GM23338 (cell line): ENCODE data around the gene TMEM163. TPM values are rescaled to one million over a fixed set of nuclear protein-coding genes. Genes with fewer than 3 reads are reported as not detected.

Experiments used
- ATAC-seq: fragments of 200-7000 bp; cut with Tn5 transposase; 3 replicates; pipeline ENCODE4 v1.9.1; 2020
- DNase-seq: peaks from one replicate; pipeline ENCODE4 v3.0.0-alpha.2; 2015; ENCODE audit warnings: low spot score
- H2AFZ ChIP-seq: fragments of 200-600 bp; sonication (generic); 2 replicates; pipeline ENCODE4 v1.8.0; 2016; ENCODE audit warnings: antibody characterized with exemption, mild to moderate bottlenecking, moderate library complexity
- H3F3A ChIP-seq: fragments of 200-600 bp; sonication (generic); replicated peaks from 2 replicates; pipeline ENCODE4 v1.8.0; 2017; ENCODE audit warnings: antibody characterized with exemption, mixed run types, low read depth
- H3K27ac ChIP-seq: fragments of 200-600 bp; sonication (generic); 2 replicates; pipeline ENCODE4 v1.6.1; 2016; ENCODE audit warnings: low read depth
- H3K27me3 ChIP-seq: fragments of 200-600 bp; sonication (generic); 2 replicates; pipeline ENCODE4 v1.8.0; 2016; ENCODE audit warnings: mild to moderate bottlenecking, mixed run types, moderate library complexity; ENCODE audit not compliant: insufficient read depth
- H3K36me3 ChIP-seq: fragments of 200-600 bp; sonication (generic); 2 replicates; pipeline ENCODE4 v1.8.0; 2016; ENCODE audit warnings: mild to moderate bottlenecking; ENCODE audit not compliant: insufficient read depth
- H3K4me1 ChIP-seq: fragments of 200-600 bp; sonication (generic); 2 replicates; pipeline ENCODE4 v1.8.0; 2016; ENCODE audit warnings: mild to moderate bottlenecking, moderate library complexity; ENCODE audit not compliant: insufficient read depth
- H3K4me2 ChIP-seq: fragments of 200-600 bp; sonication (generic); 2 replicates; pipeline ENCODE4 v1.7.1; 2017; ENCODE audit warnings: mixed run types
- H3K4me3 ChIP-seq: fragments of 200-600 bp; sonication (generic); 2 replicates; pipeline ENCODE4 v1.6.1; 2016; ENCODE audit warnings: mixed run types
- H3K79me2 ChIP-seq: fragments of 200-600 bp; sonication (generic); replicated peaks from 2 replicates; pipeline ENCODE4 v1.8.0; 2017; ENCODE audit warnings: mild to moderate bottlenecking; ENCODE audit not compliant: insufficient read depth
- H3K9me2 ChIP-seq: fragments of 200-600 bp; sonication (generic); 2 replicates; pipeline ENCODE4 v1.8.0; 2017; ENCODE audit not compliant: insufficient read depth
- H4K20me1 ChIP-seq: fragments of 200-600 bp; sonication (generic); replicated peaks from 2 replicates; pipeline ENCODE4 v1.8.0; 2017; ENCODE audit warnings: mild to moderate bottlenecking; ENCODE audit not compliant: insufficient read depth
- H3K27ac Mint-ChIP-seq: 2 replicates; pipeline ENCODE4 v1.8.0; 2020; ENCODE audit warnings: inconsistent platforms, mild to moderate bottlenecking, moderate library complexity, mixed read lengths
- H3K27me3 Mint-ChIP-seq: 3 replicates; pipeline ENCODE4 v1.8.0; 2022; ENCODE audit warnings: low read depth, mild to moderate bottlenecking, moderate library complexity, mixed read lengths, inconsistent platforms; ENCODE audit not compliant: insufficient read depth, poor library complexity
- H3K36me3 Mint-ChIP-seq: 3 replicates; pipeline ENCODE4 v1.8.0; 2021; ENCODE audit warnings: low read depth, mild to moderate bottlenecking, inconsistent platforms, moderate library complexity, mixed read lengths
- H3K4me1 Mint-ChIP-seq: 3 replicates; pipeline ENCODE4 v1.8.0; 2020; ENCODE audit warnings: mild to moderate bottlenecking, inconsistent platforms, mixed read lengths
- H3K4me3 Mint-ChIP-seq: 3 replicates; pipeline ENCODE4 v1.8.0; 2021; ENCODE audit warnings: moderate library complexity, mild to moderate bottlenecking, inconsistent platforms, mixed read lengths
- H3K9me3 Mint-ChIP-seq: 3 replicates; pipeline ENCODE4 v1.8.0; 2020; ENCODE audit warnings: moderate library complexity, mild to moderate bottlenecking, inconsistent platforms, mixed read lengths
- CREB1 ChIP-seq: fragments of 250-450 bp; sonication (Bioruptor Pico); IDR thresholded peaks from 2 replicates; pipeline ENCODE4 v1.5.0; 2020; ENCODE audit warnings: low read depth, mild to moderate bottlenecking, moderate library complexity
- STAT1 ChIP-seq: IDR thresholded peaks from one replicate; pipeline ENCODE4 v1.6.1; 2016; ENCODE audit warnings: antibody characterized with exemption; ENCODE audit not compliant: unreplicated experiment
- ZNF114 ChIP-seq: fragments of 250-450 bp; sonication (Bioruptor Pico); IDR thresholded peaks from 2 replicates; pipeline ENCODE4 v1.5.0; 2020; ENCODE audit warnings: mild to moderate bottlenecking, moderate library complexity
- ZNF331 ChIP-seq: fragments of 250-450 bp; sonication (Bioruptor Pico); IDR thresholded peaks from 2 replicates; pipeline ENCODE4 v1.5.0; 2020; ENCODE audit warnings: low read depth, mild to moderate bottlenecking, moderate library complexity
- polyA plus RNA-seq: library from polyadenylated mRNA; unstranded; fragments of >200 nt; fragmentation: Nextera tagmentation; extraction: Ambion mirVana; gene quantifications from 2 replicates; pipeline ENCODE4 v1.2.1, GENCODE V29; 2016
- total RNA-seq: library from RNA; depleted of rRNA; stranded (reverse); fragments of >200 nt; shearing (Covaris generic); gene quantifications from 2 replicates; pipeline ENCODE4 v1.2.3, GENCODE V29; 2014
- TF ChIP-seq, protein P1 (sequence below): IDR thresholded peaks from 2 replicates; pipeline ENCODE4 v1.6.1; 2016; ENCODE audit warnings: antibody characterized with exemption
- TF ChIP-seq, protein P2 (sequence below): IDR thresholded peaks from one replicate; pipeline ENCODE4 v1.6.1; 2018; ENCODE audit warnings: antibody characterized with exemption; ENCODE audit not compliant: unreplicated experiment

TMEM163 gene
- total and polyA plus RNA-seq, 2 experiments from 2014 or later, result 1.1 to 1.8 TPM

DNA sequence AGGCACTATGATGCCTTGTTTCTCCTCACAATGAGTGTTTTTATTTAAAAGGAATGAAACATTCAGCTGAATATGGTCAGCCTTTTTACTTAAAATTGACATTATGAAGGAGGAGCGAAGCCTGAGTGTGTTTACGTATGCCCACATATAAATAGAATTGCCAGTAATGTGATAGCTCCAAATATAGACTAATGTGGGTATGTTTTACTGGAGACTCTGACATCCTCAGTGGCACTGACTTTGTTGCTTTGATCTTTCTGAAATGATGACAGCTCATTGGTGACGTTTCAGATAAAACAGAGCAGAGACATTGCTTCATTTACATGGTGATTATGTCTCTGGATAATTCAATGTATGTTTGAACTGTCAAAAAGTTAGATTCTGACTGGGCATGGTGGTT is 297.9 kb downstream of the TMEM163 start:
- Histone ChIP-seq H3F3A (no peaks in the 10 kb centered on the region), H3K36me3 (no peaks in the 10 kb centered on the region), H3K4me1 (no peaks in the 10 kb centered on the region), H4K20me1 (no peaks in the 10 kb centered on the region), H3K4me2 (no peak overlapping the region), H3K4me3 (no peak overlapping the region), H3K79me2 (no peaks in the 10 kb centered on the region), H3K27me3 (no peaks in the 10 kb centered on the region), H2AFZ (no peak overlapping the region), H3K9me2 (no peaks in the 10 kb centered on the region), H3K27ac (no peak overlapping the region)
- Mint-ChIP-seq H3K27ac (no peak overlapping the region), H3K4me1 (peaks cover 14% of the 10 kb centered on the region), H3K4me3 (no peak overlapping the region), H3K27me3 (peaks cover 2% of the 10 kb centered on the region), H3K9me3 (no peaks in the 10 kb centered on the region), H3K36me3 (no peaks in the 10 kb centered on the region)
- TF ChIP-seq, protein P1, sequence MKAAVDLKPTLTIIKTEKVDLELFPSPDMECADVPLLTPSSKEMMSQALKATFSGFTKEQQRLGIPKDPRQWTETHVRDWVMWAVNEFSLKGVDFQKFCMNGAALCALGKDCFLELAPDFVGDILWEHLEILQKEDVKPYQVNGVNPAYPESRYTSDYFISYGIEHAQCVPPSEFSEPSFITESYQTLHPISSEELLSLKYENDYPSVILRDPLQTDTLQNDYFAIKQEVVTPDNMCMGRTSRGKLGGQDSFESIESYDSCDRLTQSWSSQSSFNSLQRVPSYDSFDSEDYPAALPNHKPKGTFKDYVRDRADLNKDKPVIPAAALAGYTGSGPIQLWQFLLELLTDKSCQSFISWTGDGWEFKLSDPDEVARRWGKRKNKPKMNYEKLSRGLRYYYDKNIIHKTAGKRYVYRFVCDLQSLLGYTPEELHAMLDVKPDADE, result no peak
- no peak for TF ChIP-seq ZNF331 (CRISPR knock-in tag)
- TF ChIP-seq STAT1, result no peak
- TF ChIP-seq, protein P2, sequence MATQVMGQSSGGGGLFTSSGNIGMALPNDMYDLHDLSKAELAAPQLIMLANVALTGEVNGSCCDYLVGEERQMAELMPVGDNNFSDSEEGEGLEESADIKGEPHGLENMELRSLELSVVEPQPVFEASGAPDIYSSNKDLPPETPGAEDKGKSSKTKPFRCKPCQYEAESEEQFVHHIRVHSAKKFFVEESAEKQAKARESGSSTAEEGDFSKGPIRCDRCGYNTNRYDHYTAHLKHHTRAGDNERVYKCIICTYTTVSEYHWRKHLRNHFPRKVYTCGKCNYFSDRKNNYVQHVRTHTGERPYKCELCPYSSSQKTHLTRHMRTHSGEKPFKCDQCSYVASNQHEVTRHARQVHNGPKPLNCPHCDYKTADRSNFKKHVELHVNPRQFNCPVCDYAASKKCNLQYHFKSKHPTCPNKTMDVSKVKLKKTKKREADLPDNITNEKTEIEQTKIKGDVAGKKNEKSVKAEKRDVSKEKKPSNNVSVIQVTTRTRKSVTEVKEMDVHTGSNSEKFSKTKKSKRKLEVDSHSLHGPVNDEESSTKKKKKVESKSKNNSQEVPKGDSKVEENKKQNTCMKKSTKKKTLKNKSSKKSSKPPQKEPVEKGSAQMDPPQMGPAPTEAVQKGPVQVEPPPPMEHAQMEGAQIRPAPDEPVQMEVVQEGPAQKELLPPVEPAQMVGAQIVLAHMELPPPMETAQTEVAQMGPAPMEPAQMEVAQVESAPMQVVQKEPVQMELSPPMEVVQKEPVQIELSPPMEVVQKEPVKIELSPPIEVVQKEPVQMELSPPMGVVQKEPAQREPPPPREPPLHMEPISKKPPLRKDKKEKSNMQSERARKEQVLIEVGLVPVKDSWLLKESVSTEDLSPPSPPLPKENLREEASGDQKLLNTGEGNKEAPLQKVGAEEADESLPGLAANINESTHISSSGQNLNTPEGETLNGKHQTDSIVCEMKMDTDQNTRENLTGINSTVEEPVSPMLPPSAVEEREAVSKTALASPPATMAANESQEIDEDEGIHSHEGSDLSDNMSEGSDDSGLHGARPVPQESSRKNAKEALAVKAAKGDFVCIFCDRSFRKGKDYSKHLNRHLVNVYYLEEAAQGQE, result no peak
- no peak for DNase-seq
- ATAC-seq, result no peak

DNA sequence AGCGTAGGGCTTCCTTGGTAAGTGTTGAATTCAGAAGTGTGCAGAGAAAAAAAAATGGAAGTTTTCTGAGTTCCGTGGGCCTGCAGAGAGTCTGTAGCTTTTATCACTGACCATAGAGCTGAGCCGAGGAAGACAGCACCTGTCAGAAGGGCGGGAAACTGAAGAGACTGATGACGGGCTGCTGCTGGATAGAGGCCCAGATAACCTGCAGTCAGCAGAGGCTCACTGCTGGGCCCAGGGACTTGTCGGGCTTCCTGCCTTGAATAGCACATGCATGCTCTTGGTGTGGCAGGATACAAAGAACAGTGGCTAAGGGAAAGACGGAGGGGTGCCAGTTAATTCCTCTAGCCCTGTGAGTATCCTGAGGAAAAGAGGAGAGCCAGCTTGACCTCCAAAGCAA is 298.5 kb downstream of the TMEM163 start:
- DNase-seq (peak; percentile 37), ATAC-seq (peak; percentile 86)
- TF ChIP-seq CREB1 (CRISPR knock-in tag), result no peak
- no peak for TF ChIP-seq ZNF114 (CRISPR knock-in tag)
- no peak for TF ChIP-seq ZNF331 (CRISPR knock-in tag)
- Histone ChIP-seq H3F3A (no peaks in the 10 kb centered on the region), H3K4me3 (no peak overlapping the region), H3K79me2 (no peaks in the 10 kb centered on the region), H3K4me2 (no peak overlapping the region), H3K4me1 (no peaks in the 10 kb centered on the region), H2AFZ (no peak overlapping the region), H3K9me2 (no peaks in the 10 kb centered on the region), H4K20me1 (no peaks in the 10 kb centered on the region), H3K27me3 (no peaks in the 10 kb centered on the region), H3K27ac (no peak overlapping the region), H3K36me3 (no peaks in the 10 kb centered on the region)
- Mint-ChIP-seq H3K9me3 (no peaks in the 10 kb centered on the region), H3K36me3 (no peaks in the 10 kb centered on the region), H3K27me3 (peaks cover 2% of the 10 kb centered on the region), H3K27ac (no peak overlapping the region), H3K4me1 (peaks cover 14% of the 10 kb centered on the region), H3K4me3 (no peak overlapping the region)
